ENCODE results near the gene APBA2. TPM values are rescaled to one million over a fixed set of nuclear protein-coding genes. Genes with fewer than 3 reads are reported as not detected.

The APBA2 gene
- total RNA-seq, 4 donors from 2014 or later: 1.1 to 2.4 (median 1.3) TPM

DNA sequence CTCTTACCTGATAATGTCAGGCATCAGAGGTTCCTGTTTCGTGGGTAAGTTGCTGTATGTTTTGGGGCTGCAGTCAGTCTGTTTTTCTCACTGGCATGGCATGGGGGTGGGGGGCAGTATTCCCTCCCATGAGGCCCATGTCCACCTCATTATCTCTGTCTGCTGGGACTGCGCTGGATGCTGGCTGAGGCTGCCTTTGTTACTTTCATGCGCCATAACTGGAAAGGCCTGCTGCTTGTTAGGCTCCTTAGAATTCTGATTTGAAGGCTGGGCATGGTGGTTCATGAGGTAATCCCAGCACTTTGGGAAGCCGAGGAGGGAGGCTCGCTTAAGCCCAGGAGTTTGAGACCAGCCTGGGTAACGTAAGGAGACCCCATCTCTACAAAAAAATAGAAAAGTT is 9.8 kb downstream of the APBA2 start:
- no peak for TF ChIP-seq CTCF (IDR thresholded peaks at IDR 0.05; ENCODE audit: low read depth)

DNA sequence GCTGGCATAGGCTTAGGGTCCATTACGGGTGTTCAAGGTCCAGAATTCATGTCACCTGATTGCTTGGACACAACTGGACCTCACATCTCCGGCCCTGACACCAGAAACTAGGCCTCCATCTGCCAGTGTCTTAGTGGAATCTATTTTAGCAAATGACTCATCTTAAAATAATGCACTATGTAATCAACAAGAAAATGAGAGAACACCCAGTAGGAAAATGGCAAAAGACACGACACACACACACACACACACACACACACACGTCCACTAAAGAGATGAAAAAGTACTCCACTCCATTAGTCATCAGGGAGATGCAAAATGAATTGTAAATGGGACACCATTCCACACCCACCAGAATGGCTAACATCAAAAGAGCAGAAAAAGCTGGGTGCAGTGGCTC is 11.2 kb downstream of the APBA2 start:
- TF ChIP-seq CTCF (IDR thresholded peaks at IDR 0.05; ENCODE audit: low read depth): no peak

- TF ChIP-seq CTCF (IDR thresholded peaks at IDR 0.05; ENCODE audit: low read depth): no peak
Measured at GRCh38 chr15:28897861-28898585, 12.2 kb downstream of the APBA2 start.

- no peak for TF ChIP-seq CTCF (IDR thresholded peaks at IDR 0.05; ENCODE audit: low read depth)
Measured at GRCh38 chr15:28899061-28899738, 13.4 kb downstream of the APBA2 start.

DNA sequence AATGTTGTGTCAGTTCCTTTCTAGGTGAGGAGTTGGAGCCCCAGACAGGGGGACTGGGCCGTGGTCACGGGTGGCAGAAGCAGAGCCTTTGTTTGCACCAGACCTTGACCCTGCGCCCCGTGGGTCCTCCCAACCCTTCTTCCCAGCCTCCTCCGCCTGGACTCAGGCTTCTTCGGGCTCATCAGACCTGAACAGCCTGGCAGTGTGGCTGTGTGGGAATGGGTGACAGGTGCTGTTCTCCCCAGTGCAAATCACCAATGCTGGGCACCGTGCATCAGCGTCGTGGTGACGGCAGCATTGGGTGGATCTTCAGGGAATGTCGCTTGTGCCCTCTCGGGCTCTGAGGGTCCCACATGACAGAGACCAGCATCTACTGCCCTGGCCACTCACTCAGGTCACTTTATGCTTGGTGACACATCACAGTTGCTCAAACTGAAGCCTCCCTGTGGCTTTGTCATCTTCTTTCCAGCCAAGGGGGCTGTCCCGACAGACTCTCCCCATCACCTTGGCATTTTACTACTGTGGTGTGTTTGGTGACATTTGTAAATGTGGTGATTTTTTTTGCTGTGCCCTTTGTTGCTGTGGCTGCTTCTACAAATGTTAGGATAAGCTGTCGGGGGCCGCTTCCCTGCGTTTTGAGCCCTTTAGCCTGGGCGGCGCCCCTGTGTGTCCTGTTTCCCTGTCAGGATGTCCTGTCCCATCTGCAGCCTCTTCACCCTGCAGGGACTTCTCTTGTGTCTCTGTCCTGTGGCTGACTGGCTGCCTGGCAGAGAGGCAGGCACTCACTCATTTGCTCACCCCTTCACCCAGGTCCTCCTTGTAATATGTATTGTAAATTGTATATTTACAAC is 14.5 kb downstream of the APBA2 start:
- no peak for TF ChIP-seq CTCF (IDR thresholded peaks at IDR 0.05; ENCODE audit: low read depth)

DNA sequence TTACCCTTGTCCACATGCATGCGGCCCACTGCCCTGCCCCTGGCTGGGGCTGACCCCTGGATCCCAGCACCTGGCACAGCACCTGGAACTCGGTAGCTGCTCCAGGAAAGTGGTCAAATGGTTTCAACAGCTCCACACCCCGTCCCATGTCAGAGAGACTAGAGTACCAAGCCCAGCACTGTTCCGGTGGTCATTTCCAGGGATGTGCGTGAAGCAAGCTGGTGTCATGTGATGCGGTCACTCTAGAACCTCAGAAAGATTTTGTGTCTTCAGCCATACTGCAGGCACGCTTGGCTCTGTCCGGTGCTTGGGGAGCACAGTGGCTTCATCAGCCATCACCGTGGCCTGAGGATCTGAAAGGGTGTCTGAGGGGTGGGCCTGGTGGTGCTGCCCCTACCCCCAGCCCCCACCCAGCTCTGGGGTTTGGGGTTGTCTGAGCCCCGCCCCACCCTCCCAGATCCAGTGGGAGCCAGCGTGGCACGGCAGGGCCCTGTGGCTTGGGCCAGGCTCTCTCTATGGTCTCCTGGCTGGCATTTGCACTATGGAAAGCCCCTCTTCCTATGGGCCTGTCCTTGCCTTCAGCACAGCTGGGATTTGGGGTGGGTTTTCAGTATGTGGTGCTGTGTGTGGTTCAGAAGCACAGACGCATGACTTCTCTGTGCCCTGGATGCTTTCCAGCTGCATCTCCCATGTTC is 15.3 kb downstream of the APBA2 start:
- no peak for TF ChIP-seq CTCF (IDR thresholded peaks at IDR 0.05; ENCODE audit: low read depth)

All from subcutaneous adipose tissue (tissue), 4 donors.